Dermis blood vessel endothelial cell (primary cell): ENCODE data around the gene MYBL2. TPM values are rescaled to one million over a fixed set of nuclear protein-coding genes. Genes with fewer than 3 reads are reported as not detected.
"Not testable (repeated sequence)": the region's sequence is repeated elsewhere in the genome, so short reads cannot be mapped to it uniquely, and the experiment has no call there.

ENCODE experiments used
- DNase-seq: peaks from one replicate; pipeline ENCODE4 v3.0.0; 2010
- total RNA-seq: library from RNA; depleted of rRNA; stranded (reverse); fragments of >200 nt; gene quantifications from 2 replicates; pipeline ENCODE4 v1.2.3, GENCODE V29; 2014

The MYBL2 gene
- total RNA-seq, 1 donor from 2014 or later: 8.7 TPM

DNA sequence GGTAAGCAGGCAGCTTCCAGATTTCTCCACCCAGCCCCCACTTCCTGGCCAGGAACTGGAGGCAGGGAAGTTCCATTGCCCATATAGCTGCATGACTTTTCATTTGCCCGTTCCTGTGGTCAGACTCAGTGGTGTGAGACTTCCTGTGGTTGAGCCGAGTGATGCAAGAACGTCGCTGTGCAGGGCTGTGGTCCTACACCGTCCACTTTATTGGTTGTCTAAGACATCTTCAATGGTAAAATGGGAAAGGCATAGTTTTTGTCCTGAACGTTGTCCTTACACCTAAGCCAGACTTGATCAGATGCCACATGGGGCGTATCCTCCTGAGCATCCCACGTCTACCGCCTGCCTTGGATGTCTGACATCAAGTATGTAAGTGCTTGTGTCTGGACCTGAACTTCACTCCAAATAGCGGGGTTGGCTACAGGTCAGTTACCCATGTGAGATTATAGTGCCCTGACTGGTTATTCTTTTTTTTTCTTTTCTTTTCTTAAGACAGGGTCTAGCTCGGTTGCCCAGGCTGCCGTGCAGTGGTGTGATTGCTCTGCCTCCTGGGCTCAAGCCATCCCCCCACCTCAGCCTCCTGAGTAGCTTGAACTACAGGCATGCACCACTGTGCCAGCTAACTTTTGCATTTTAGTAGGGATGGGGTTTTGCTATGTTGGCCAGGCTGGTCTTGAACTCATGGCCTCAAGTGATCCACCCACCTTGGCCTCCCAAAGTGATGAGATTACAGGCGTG, 85.8 kb downstream of the MYBL2 start:
- peak; percentile 25 for DNase-seq

GRCh38 chr20:43755390-43755789, 88.5 kb downstream of the MYBL2 start:
- DNase-seq: peak; percentile 31

- no peak for DNase-seq
Observed at GRCh38 chr20:43755851-43756250, 88.9 kb downstream of the MYBL2 start.

DNA sequence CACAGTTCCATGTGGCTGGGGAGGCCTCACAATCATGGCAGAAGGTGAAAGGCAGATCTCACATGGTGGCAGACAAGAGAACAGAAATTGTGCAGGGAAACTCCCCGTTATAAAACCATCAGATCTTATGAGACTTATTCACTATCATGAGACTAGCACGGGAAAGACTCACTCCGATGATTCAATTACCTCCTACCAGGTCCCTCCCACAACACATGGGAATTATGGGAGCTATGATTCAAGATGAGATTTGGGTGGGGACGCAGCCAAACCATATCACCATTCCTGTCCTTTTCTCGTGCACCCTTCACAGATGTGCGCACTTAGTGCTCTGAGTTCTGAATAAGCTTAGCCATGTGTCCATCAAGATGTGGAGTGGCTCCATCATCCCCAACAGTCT, 91.0 kb downstream of the MYBL2 start:
- not testable (repeated sequence) for DNase-seq

DNA sequence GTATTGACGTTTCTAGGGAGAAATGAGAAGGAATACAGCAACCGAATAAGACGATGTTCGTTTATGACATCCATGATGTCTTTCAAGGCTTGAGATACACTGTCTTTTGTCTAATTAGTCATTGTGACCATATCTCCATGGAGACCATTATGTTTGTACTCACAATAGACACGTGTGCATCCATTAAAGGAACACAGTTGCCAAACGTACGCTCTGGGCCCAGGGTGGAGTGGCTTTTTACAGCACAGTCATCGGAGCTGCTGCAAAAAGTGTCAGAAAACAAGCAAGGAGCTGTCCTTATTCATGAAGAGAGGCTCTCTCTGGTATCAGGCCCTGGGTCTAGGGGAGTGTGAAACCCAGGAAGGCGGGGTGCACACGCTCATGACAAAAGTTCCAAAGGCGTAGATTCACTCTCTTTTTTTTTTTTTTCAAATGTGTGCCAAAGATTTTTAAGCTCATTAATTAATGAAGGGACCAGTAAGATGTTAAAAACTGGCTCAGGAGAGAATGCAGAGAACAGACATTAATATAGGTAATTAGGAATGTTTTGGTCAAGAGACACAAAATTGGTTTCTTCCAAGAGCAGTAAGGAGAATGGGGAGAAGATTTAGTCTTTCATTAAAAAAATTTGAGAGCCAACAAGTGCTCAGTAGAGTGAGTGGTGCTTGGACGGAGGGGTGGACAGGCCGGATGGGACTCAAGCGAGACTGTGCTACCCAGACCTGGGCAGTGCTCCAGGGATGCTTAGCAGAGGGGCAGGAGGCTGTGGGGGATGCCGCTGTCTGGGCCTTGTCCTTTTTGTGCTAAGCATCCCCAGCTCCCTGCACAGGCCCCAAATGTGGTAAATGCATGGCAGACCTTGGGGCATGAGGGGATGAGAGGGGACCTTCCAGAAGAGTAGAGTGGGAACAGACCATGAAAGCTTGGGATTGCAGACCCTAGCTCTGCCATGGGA, 94.7 kb downstream of the MYBL2 start:
- DNase-seq: peak; percentile 35

- DNase-seq: no peak
Observed at GRCh38 chr20:43762911-43763310, 96.0 kb downstream of the MYBL2 start.

DNA sequence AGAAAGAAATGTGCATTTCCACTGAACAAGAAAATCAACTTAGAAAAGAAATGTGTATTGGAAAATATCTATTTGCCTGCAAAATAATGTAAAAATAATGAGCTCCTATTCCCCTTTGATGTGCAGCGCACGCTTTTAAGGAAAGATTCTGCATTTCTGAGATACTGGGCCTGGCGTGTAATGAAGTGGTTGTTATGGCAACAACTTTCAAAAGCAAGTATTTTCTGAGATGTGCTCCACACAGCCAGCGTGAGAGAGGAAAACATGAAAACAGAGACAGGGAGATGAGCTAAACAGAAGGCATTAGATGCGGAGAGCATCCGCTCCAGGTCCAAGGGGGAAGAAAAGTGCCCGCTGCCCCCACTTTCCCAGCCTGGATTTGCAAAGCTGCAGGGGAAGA, 99.0 kb downstream of the MYBL2 start:
- no peak for DNase-seq

Other genes with a start within 250 kb of the MYBL2 start
- 32.0 and 52.5 TPM in 2 replicates for gene SRSF6, start 209.2 kb upstream of the MYBL2 start, total RNA-seq
- gene L3MBTL1, start 159.4 kb upstream of the MYBL2 start, total RNA-seq: 2.4 and 8.2 TPM in 2 replicates
- gene SGK2, start 108.1 kb upstream of the MYBL2 start, total RNA-seq: 0.23 and 0.34 TPM in 2 replicates
- gene IFT52, start 76.2 kb upstream of the MYBL2 start, total RNA-seq: 23.0 and 24.3 TPM in 2 replicates
- gene GTSF1L, start 59.9 kb downstream of the MYBL2 start, total RNA-seq: not detected in 2 replicates
- 0.88 and 1.5 TPM in 2 replicates for gene TOX2, start 247.7 kb downstream of the MYBL2 start, total RNA-seq